ENCODE results near the gene SLC10A7. TPM values are rescaled to one million over a fixed set of nuclear protein-coding genes. Genes with fewer than 3 reads are reported as not detected.

Gene SLC10A7
- total RNA-seq, 4 donors from 2014 or later: 12.9 to 28.1 (median 19.5) TPM

GRCh38 chr4:146252969-146253611 is 268.6 kb downstream of the SLC10A7 start:
- Histone ChIP-seq H3K27me3 (no peaks in the 10 kb centered on the region), H3K36me3 (no peaks in the 10 kb centered on the region), H3K9me3 (no peaks in the 10 kb centered on the region), H3K27ac (peak overlapping the region in 1 of 4 donors; percentile 46), H3K4me1 (no peaks in the 10 kb centered on the region), H3K4me3 (peak overlapping the region in 1 of 4 donors; percentile 4)
- no peak for DNase-seq
- no peak for TF ChIP-seq POLR2A (IDR thresholded peaks at IDR 0.05)
- no peak for TF ChIP-seq CTCF (IDR thresholded peaks at IDR 0.05)

- Histone ChIP-seq H3K36me3 (no peaks in the 10 kb centered on the region), H3K27ac (no peak overlapping the region), H3K4me1 (peaks cover 0 to 25% (median 0%) of the 10 kb centered on the region in 4 donors), H3K9me3 (no peaks in the 10 kb centered on the region), H3K4me3 (no peak overlapping the region), H3K27me3 (no peaks in the 10 kb centered on the region)
- TF ChIP-seq POLR2A (IDR thresholded peaks at IDR 0.05) (no peak), CTCF (IDR thresholded peaks at IDR 0.05) (no peak)
- DNase-seq: no peak
These were observed 274.4 kb downstream of the SLC10A7 start for GRCh38 chr4:146247356-146247755.

GRCh38 chr4:146246381-146246780 is 275.4 kb downstream of the SLC10A7 start:
- DNase-seq: no peak
- TF ChIP-seq POLR2A (IDR thresholded peaks at IDR 0.05) (no peak), CTCF (IDR thresholded peaks at IDR 0.05) (no peak)

DNA sequence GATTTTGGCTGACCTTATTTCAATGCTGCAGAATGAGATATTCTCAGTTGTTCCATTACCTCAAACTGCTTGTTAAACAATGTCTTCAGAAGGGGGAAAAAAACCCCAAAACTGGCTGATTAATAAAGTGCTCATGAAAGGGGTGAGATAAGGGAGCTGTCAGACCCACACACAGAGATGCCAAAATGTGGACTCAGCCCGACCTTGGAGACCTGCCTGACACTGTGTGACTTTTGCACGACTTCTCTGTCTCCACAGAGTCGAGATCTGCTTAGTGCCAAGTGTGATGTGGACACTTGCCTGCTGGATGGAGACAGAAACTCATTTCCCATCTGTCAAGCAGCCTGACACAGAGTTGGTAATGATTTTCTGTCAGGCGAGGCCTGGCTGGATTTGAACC is 275.9 kb downstream of the SLC10A7 start:
- H3K4me3 ChIP-seq: no peak overlapping the region
- peaks cover 0 to 33% (median 0%) of the 10 kb centered on the region in 4 donors for H3K4me1 ChIP-seq
- no peaks in the 10 kb centered on the region for H3K9me3 ChIP-seq
- no peaks in the 10 kb centered on the region for H3K27me3 ChIP-seq
- no peak overlapping the region for H3K27ac ChIP-seq
- no peak for TF ChIP-seq CTCF (IDR thresholded peaks at IDR 0.05)
- no peak for TF ChIP-seq POLR2A (IDR thresholded peaks at IDR 0.05)
- no peaks in the 10 kb centered on the region for H3K36me3 ChIP-seq
- DNase-seq: no peak

More at GRCh38 chr4:146246381-146246780, 275.4 kb downstream of the SLC10A7 start:
- Histone ChIP-seq H3K36me3 (no peaks in the 10 kb centered on the region), H3K4me1 (peaks cover 0 to 33% (median 0%) of the 10 kb centered on the region in 4 donors), H3K27me3 (no peaks in the 10 kb centered on the region), H3K27ac (no peak overlapping the region), H3K9me3 (no peaks in the 10 kb centered on the region), H3K4me3 (no peak overlapping the region)

GRCh38 chr4:146245246-146245645 is 276.5 kb downstream of the SLC10A7 start:
- Histone ChIP-seq H3K9me3 (no peaks in the 10 kb centered on the region), H3K4me1 (peaks cover 0 to 33% (median 0%) of the 10 kb centered on the region in 4 donors), H3K27me3 (no peaks in the 10 kb centered on the region), H3K4me3 (no peak overlapping the region), H3K36me3 (no peaks in the 10 kb centered on the region), H3K27ac (peak overlapping the region in 2 of 4 donors; percentile 4 to 34)
- no peak for TF ChIP-seq POLR2A (IDR thresholded peaks at IDR 0.05)
- no peak for TF ChIP-seq CTCF (IDR thresholded peaks at IDR 0.05)
- DNase-seq: peak in 2 of 3 donors; percentile 56 to 57
